Measurements from ENCODE around the gene B3GNT8.
"Not testable (repeated sequence)": the region's sequence is repeated elsewhere in the genome, so short reads cannot be mapped to it uniquely, and the experiment has no call there.

B3GNT8 gene

DNA sequence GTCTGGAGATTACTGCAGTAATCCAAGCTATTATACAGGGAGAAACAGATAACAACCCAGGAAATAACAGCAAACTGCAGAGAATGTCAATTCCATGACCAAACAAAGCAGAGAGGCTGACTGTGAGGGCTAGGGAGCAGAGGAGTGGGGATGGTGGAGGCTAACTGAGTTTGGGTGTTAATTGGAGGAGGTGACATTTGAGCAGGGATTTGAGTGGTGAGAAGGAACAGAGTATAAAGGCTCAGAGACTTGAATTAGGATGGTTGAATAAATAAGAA lies 9.4 kb upstream of the B3GNT8 start:
- DNase-seq = no peak

DNA sequence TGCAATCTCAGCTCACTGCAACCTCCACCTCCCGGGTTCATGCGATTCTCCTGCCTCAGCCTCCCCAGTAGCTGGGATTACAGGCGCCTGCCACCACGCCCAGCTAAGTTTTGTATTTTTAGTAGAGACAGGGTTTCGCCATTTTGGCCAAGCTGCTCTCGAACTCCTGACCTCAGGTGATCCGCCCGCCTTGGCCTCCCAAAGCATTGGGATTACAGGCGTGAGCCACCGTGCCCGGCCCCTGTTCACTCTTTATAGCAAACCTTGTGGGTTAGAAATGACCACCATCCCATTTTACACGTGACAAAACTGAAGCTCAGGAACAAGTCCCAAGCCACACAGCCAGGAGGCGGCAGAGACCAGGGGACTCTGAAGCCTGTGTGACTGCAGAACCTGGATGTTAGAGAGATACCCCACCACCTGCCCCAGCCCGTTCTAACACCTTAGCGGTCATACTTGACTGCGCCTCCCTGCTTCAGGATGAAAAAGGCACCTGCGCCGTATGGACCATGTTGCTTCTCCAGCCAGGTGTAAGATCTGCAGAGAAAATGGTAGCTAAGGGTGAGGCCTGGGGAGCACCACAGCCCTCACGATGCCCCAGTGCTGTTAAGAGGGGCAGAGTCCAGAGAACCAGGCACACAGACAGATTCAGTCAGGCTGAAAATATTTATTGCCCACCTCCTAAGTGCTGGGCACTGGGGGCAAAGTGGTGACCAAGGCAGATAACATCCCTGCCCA lies 8.9 kb upstream of the B3GNT8 start:
- DNase-seq = no peak

DNA sequence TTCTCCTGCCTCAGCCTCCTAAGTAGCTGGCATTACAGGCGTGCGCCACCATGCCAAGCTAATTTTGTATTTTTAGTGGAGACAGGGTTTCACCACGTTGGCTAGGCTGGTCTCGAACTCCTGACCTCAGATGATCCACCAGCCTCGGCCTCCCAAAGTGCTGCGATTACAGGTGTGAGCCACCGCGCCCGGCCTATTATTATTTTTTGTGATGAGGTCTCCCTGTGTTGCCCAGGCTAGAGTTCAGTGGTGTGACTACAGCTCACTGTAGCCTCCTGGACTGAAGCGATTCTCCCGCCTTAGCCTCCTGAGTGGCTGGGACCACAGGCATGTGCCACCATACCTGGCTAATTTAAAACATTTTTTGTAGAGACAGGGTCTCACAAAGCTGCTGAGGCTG lies 8.2 kb upstream of the B3GNT8 start:
- DNase-seq = not testable (repeated sequence)

DNA sequence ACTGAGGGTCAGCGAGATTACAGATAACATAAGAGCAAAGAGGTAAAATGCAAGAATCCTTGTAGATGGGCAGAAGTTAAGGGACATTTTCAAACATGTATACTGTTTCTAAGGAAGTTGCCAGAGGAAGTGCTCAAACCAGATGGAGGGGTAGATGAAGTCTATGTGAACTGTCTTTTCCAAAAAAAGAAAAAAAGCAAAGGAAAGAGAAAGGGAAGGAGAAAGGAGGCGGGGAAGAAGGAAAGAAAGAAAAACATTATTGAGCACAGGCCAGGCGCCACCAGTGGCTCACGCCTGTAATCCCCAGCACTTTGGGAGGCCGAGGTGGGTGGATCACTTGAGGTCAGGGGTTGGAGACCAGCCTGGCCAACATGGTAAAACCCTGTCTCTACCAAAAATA lies 7.3 kb upstream of the B3GNT8 start:
- DNase-seq = no peak

DNA sequence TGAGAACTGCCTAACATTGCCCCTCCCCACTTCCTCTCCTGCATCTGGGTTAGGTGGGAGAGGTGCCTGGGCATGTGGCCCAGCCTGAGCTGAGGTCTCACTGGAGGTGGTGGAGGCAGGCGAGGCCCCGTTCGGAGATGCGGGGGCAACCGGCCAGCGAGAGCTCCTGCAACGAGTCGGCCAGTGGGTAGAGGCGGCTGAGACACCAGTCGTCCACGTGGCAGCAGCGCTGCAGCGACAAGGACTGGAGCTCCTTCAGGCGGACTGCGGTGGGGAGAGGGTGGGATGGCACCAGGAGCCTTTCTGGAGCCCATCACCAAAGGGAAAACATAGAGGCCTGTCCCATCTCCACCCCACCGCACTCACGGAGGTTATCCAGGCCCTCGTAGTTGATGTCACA lies 6.0 kb upstream of the B3GNT8 start:
- DNase-seq = no peak

DNA sequence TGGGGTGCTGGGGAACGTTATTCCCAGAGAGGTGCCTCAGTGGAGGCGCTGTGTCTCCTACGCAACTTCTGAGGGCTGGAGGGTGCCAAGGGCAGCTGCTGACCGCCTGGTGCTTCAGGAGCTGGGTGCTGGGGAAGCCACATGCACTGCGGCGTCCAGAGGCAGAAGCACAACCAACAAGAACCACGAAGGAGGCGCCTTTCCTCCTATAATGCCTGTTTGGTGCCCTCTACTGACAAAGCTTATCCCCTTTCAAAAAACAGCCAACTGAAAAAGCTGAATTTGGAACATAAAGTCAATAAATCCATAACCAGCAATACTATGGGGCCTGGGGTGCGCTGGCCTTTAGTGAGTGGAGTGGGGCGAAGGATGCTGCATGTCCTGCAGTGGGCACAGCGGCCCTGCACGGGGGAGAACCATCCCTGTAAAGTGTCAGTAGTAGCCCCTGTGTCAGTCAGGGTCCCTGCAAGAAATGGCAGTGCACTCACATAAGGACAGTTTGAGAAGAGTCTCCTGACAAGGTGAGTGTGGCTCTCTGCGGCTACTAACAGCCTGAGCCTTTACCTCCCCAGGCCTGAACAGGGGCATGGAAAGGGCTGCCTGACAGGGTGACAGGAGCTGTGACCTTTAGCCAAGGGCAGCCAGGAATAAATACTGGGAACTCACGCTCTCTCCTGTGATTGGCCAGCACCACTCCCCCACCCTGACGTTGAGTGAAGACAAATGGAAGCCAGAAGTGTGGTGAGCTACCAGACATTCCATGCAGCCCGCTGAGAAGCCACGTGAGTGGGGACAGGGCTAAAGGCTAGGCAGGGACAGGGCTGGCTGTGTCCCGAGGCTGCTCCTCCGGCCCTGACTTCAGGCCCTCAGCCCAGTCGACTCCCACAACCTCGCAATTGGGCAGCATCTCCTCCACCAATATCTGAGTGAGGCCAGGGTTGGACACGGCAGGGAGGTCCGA lies 4.5 kb upstream of the B3GNT8 start:
- DNase-seq = no peak

DNA sequence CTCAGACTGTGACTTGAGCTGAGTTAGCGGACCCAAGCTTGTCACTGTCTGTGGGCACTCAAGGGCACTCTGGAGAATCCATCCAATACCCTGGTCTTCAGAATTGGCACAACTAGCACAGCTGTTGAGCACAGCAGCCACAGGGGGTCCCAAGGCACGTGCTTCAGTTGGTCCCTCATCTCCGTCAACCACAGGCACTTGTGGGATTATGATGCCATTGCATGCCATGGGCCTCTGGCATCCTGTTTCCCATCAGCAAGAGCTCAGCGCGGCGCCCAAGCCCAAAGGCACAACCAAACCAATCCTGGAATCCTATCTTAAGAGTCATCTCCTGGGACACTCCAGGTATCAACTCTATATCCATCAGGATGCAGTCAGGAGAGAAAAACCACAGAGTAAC lies 3.7 kb upstream of the B3GNT8 start:
- no peak for DNase-seq

DNA sequence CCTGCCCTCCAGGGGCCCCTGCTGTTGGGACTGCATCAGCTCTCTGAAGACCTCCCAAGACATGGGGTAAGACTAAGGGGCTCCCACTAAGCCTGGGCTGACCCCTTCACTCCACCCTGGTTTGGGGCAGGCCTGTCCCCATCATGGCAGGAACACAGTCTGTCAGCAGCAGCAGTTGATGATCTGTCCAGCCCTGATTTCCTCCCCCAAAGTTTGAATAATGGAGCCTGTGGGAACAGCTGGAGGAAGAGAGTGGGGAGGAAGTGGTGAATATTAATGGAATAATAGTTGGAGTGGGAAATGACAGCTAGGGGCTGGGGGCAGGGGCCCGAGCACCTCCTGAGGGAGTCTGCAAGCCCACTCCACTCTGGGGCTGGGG lies 1.3 kb upstream of the B3GNT8 start:
- no peak for DNase-seq

DNA sequence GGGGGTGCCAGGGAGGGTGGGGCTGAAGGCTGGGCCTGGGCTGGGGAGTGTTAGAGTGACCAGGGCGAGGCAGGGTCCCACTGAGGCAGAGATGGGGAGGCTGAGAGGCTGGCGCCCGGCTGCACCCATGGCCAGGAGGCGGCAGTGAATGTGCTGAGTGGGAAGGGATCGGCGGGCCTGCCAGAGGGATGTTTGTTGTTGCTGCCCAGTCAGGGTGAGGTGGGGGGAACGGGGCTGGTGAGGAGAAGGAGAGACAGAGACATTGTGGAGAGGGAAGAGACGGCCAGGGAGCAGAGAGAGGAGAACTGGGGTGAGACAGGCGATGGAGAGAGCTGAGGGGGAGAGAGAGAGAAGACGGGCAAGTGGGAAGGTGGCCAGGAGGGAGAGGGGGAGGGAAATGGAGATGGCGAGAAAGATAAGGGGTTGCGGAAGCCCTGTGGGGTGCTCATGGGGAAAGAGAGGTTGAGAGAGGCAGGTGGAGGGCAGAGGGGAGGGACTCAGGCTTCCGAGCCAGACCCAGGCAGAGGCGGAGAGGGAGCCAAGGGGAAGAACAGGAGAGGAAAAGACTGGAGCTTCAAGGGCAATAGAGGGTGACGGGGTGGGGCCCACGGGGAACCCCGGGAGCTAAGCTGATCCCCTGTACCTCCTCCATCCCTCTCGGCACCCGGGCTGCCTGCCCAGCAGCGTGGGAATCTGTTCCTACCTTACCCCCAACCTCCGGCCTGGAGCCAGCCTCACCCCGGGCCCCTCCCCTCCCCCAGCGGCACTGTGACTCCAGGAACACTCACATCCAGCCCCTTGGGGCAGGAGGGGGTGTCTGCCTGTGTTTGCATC lies 690 bp upstream of the B3GNT8 start:
- DNase-seq = no peak

DNA sequence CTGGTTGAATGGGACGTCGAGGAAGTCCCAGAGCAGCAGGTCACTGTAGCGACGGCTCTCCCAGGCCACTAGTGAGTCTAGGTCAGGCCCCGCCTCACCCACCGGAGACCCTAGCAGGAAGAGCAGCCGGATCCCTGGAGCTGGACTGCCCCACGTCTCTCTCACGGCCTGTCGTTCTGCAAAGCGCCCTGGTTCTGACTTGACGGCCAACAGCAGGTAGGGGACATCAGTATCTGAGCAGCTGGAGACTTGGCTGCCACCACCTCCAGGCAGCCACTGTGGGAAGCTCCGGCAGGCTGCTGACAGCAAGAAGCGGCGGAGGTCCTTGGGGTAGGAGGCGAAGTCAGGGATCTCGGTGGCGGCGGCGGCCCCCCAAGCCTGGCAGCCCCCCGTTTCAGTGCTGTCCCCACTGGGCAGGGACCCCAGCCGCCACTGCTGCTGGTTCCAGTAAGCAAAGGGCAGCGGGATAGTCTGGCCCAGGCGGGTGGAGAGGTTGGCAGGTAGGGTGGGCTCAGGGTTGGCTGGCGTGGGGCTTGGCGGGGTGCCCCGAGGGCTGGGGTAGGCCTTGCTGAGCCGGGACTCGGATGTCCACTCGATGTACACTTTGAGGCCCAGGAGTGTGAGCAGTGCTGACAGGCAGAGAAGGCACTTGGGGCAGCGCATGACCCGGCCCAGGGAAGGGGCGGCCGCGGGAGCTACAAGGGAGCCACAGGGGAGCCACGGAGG lies 895 bp downstream of the B3GNT8 start:
- DNase-seq = no peak

DNA sequence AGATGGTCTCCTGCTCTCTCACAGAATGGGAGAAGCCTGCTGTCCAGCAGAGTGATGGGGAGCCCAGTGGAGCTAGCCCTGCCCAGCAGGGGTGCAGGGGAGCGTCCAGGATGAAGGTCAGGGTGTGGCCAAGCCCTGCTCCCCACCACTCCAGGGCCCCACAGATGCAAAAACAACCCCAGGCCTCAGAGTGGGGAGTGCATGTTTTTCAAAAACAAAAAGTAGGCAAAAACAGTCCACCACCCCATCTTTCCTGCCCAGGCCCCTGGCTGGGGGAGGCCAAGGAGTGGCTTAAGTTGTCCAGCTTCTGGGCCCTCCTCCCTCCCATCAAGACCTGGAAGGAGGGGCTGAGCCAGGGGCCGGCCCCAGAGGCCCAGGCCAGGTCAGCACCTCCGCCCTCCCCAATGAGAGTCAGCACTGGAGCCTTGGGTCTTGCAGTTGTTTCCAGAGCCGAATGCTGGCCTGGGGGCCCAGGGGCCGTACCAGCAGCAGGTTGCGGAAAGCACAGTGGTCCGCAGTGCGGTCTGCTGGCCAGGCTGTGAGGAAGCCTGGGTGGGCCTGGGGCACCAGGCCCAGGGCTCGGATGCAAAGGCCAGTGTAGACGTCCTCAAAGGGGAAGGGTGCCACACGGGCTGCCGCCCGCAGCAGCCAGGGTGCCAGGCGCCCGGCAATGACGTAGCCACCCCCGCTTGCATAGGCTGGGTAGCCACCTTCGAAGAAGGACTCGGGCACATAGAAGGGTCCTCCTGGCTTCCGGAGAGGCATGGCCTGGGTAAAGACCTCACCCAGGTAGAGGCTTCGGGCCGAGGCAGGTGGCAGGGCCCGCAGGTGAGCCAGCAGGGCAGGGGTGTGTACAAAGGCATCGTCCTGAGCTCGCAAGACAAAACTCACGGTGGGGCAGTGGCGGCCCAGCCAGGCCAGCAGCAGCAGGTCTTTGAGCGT lies 1.7 kb downstream of the B3GNT8 start:
- DNase-seq = no peak

DNA sequence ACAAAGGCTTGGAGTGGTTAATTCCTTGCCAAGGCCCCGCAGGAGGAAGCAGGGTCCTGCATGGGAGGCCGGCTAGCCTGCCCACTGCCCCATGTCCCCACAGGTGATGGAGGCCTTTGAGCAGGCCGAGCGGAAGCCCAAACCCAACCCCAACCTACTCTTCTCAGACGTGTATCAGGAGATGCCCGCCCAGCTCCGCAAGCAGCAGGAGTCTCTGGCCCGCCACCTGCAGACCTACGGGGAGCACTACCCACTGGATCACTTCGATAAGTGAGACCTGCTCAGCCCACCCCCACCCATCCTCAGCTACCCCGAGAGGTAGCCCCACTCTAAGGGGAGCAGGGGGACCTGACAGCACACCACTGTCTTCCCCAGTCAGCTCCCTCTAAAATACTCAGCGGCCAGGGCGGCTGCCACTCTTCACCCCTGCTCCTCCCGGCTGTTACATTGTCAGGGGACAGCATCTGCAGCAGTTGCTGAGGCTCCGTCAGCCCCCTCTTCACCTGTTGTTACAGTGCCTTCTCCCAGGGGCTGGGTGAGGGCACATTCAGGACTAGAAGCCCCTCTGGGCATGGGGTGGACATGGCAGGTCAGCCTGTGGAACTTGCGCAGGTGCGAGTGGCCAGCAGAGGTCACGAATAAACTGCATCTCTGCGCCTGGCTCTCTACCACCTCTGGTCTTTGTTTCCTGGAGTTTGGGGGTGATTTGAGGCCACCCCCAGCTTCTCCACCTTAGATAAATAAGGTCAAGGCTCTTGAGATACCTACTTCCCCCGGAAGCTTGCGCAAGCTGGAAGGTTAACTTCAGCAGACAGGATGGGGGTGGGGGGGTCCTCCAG lies 2.6 kb downstream of the B3GNT8 start:
- no peak for DNase-seq

DNA sequence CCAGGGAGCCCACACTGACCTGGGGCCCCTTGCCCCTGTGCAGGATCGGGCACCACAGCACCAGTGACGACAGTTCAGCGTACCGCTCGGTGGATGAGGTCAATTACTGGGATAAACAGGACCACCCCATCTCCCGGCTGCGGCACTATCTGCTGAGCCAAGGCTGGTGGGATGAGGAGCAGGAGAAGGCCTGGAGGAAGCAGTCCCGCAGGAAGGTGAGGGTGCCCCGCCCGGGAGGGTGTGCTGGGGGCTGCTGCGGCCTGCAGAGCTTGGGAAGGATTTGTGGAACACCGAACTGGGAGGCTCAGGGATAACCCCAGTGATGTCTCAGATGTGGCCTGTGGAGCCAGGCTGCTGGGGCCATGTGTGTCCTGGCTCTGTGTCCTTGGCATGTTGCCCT lies 4.2 kb downstream of the B3GNT8 start:
- no peak for DNase-seq

DNA sequence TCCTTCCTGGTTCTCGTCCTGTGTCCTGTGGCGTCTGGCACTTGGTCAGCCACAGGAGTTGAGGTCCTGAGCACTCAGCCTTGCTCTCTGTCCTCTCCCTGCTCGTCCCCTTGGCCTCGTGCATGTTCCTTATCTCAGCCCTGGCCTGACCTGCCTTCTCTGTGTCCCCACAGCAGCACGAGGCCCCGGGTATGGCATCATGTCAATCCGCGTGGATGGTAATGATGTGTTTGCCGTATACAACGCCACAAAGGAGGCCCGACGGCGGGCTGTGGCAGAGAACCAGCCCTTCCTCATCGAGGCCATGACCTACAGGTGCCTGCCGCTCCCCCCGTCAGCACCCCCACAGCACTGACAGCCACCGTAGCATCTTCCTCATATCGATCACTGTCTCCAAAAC lies 4.7 kb downstream of the B3GNT8 start:
- DNase-seq = no peak

DNA sequence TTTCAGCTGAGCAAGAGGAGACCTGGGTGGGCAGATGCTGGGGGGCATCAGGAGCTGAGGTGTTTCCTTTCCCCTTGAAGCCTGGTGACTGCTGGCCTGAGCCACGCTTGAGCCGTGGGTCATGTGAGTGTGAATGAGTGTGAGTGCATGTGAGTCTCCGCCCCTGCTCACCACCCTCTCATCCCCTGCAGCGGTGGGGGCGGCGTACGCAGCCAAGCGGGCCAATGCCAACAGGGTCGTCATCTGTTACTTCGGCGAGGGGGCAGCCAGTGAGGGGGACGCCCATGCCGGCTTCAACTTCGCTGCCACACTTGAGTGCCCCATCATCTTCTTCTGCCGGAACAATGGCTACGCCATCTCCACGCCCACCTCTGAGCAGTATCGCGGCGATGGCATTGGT lies 5.2 kb downstream of the B3GNT8 start:
- DNase-seq = no peak

DNA sequence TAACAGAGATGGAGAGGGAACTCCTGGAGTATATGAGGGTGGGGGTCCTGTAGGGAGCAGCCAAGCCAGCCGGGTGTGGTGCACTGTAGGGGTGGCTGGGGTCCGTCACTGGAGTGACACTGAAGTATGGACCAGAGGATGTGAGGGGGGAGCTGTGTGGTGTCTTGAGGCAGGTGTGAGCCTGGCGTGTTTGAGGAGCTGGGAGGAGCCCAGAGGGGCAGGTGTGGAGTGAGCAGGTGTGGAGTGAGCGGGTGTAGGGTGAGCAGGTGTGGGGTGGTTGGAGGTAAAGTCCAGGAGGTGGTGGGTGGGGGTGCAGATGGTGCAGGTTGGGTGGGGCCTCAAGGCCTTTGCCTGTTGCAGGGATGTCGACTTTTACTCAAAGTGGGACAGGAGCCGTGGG lies 5.9 kb downstream of the B3GNT8 start:
- DNase-seq = no peak

DNA sequence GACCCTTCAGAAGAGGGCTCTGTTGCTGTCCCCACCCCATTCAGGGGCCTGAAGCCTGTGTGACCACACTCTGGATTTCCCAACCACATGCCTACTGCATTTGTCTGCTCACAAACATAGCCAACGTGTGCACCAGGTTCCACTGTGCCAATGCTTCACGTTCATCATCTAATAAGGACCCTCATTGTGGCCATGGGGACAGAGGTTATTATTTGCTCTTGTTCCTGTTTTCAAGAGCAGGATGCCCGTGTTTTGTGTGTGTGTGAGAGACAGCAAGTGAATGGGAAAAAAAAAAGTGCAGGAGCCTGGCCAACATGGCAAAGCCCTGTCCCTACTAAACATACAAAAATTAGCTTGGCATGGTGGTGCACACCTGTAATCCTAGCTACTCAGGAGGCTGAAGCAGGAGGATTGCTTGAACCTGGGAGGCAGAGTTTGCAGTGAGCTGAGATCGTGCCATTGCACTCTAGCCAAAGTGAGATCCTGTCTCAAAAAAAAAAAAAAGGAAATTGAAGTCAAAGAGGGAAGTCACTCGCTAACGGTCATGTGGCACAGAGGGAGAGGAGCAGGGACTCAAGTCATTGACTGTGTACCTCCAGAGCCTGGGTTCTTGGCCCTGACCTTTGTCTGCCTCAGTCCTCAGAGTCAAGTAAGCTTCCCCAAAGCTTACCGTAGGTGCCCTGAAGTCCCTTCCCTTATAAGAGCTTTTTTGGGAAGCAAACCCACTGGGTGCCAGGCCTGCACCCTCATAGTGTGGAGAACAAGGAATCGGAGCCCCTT lies 6.9 kb downstream of the B3GNT8 start:
- DNase-seq = no peak

DNA sequence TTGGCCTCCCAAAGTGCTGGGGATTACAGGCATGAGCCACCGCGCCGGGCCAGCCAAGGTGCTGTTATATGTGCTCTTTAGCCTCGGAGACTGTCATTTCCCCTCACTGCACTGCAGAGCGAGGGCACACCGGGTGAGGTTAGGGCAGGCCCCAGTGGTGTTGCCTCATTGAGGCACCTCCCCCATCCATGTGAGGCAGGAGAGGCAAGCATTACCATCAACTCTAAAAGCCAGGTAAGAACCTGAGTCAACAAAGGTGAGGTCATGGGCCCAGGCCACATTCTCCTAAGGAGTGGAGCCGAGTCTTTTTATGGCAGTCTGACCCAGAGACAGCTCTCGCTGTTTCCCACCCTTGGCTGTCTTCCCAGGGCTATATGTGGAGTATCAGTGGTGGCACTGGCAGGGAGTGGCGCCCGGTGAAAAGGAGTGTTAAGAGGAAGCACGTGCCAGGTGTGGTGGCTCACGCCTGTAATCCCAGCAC lies 10.9 kb downstream of the B3GNT8 start:
- no peak for DNase-seq

DNA sequence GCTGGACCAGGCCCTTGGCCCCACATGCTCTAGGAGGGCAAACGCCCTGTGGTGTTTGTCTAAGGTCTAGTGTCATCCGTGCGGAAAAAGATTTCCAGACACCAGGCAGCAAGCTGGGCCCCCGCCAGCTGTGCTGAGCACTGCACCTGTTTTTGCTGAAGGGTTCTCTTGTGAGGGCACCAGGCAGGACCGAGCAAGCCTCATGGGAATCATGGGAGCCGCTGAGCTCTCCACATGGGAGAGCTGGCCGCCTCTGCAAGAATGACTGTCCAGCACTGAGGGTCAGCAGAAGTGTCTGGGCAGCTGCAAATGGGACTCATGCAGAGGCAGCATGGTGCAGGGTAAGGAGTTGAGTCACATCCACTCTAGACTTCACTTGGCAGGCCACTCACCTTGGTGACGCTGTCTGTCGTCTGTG lies 12.0 kb downstream of the B3GNT8 start:
- DNase-seq = no peak

DNA sequence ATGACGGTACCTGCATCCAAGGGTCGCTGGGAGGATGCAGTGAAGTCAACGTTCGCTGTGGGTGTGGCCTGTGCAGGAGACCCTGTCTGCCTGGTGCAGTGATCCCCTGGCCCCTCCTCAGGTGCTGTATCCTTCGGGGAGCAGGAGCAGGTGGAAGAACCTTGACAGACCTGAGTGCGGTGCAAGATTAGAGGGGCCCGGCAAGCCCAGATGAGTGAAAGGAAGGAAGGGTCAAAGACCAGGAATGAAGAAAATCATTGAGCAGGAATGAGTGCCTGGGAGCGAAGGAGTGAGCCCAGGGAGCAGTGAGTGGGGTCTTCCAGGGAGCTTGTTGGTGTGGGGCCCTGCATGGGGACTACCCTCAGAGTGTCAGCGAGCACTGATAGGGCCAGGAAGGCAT lies 12.7 kb downstream of the B3GNT8 start:
- no peak for DNase-seq
